Measurements from ENCODE around the gene KMT2D. TPM values are rescaled to one million over a fixed set of nuclear protein-coding genes. Genes with fewer than 3 reads are reported as not detected.

The KMT2D gene
- total and polyA plus RNA-seq, 2 experiments from 2014 or later: 17.6 to 120 TPM

- TF ChIP-seq ZNF462 (CRISPR knock-in tag; IDR thresholded peaks at IDR 0.05) (no peak), JUNB (IDR thresholded peaks at IDR 0.05; ENCODE audit: unreplicated experiment) (no peak), ZNF331 (CRISPR knock-in tag; IDR thresholded peaks at IDR 0.05; ENCODE audit: low read depth) (no peak), POLR2AphosphoS5 (IDR thresholded peaks at IDR 0.05; ENCODE audit: low read depth) (no peak), ETS1 (IDR thresholded peaks at IDR 0.05) (no peak)
- TF ChIP-seq, protein P1, sequence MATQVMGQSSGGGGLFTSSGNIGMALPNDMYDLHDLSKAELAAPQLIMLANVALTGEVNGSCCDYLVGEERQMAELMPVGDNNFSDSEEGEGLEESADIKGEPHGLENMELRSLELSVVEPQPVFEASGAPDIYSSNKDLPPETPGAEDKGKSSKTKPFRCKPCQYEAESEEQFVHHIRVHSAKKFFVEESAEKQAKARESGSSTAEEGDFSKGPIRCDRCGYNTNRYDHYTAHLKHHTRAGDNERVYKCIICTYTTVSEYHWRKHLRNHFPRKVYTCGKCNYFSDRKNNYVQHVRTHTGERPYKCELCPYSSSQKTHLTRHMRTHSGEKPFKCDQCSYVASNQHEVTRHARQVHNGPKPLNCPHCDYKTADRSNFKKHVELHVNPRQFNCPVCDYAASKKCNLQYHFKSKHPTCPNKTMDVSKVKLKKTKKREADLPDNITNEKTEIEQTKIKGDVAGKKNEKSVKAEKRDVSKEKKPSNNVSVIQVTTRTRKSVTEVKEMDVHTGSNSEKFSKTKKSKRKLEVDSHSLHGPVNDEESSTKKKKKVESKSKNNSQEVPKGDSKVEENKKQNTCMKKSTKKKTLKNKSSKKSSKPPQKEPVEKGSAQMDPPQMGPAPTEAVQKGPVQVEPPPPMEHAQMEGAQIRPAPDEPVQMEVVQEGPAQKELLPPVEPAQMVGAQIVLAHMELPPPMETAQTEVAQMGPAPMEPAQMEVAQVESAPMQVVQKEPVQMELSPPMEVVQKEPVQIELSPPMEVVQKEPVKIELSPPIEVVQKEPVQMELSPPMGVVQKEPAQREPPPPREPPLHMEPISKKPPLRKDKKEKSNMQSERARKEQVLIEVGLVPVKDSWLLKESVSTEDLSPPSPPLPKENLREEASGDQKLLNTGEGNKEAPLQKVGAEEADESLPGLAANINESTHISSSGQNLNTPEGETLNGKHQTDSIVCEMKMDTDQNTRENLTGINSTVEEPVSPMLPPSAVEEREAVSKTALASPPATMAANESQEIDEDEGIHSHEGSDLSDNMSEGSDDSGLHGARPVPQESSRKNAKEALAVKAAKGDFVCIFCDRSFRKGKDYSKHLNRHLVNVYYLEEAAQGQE (IDR thresholded peaks at IDR 0.05; ENCODE audit: unreplicated experiment): no peak
Measured at GRCh38 chr12:49022558-49023178, 37.9 kb downstream of the KMT2D start (continued).

All from GM23338 (cell line).